ENCODE data around the gene EXD3.
"Not testable (repeated sequence)": the region's sequence is repeated elsewhere in the genome, so short reads cannot be mapped to it uniquely, and the experiment has no call there.

Gene EXD3

GRCh38 chr9:137411260-137411644 is 11.7 kb downstream of the EXD3 start:
- TF ChIP-seq, protein P1, sequence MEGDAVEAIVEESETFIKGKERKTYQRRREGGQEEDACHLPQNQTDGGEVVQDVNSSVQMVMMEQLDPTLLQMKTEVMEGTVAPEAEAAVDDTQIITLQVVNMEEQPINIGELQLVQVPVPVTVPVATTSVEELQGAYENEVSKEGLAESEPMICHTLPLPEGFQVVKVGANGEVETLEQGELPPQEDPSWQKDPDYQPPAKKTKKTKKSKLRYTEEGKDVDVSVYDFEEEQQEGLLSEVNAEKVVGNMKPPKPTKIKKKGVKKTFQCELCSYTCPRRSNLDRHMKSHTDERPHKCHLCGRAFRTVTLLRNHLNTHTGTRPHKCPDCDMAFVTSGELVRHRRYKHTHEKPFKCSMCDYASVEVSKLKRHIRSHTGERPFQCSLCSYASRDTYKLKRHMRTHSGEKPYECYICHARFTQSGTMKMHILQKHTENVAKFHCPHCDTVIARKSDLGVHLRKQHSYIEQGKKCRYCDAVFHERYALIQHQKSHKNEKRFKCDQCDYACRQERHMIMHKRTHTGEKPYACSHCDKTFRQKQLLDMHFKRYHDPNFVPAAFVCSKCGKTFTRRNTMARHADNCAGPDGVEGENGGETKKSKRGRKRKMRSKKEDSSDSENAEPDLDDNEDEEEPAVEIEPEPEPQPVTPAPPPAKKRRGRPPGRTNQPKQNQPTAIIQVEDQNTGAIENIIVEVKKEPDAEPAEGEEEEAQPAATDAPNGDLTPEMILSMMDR (IDR thresholded peaks at IDR 0.05; ENCODE audit: insufficient read depth, low read depth, low read length, missing control alignments): no peak
- H3K4me3 ChIP-seq (ENCODE audit: low read depth, low read length): no peak overlapping the region
- DNase-seq (ENCODE audit: low read depth): no peak

GRCh38 chr9:137410891-137411249 is 12.1 kb downstream of the EXD3 start:
- no peak overlapping the region for H3K4me3 ChIP-seq (ENCODE audit: low read depth, low read length)
- no peak for DNase-seq (ENCODE audit: low read depth)
- TF ChIP-seq, protein P1 (IDR thresholded peaks at IDR 0.05; ENCODE audit: insufficient read depth, low read depth, low read length, missing control alignments): no peak

GRCh38 chr9:137410236-137410890 is 12.6 kb downstream of the EXD3 start:
- not testable (repeated sequence) for H3K4me3 ChIP-seq (ENCODE audit: low read depth, low read length); DNase-seq (ENCODE audit: low read depth)

- TF ChIP-seq, protein P1 (IDR thresholded peaks at IDR 0.05; ENCODE audit: insufficient read depth, low read depth, low read length, missing control alignments): no peak
- no peak overlapping the region for H3K4me3 ChIP-seq (ENCODE audit: low read depth, low read length)
- DNase-seq (ENCODE audit: low read depth): no peak
These were observed 13.4 kb downstream of the EXD3 start for GRCh38 chr9:137409515-137409914.

- no peak for DNase-seq (ENCODE audit: low read depth)
- no peak overlapping the region for H3K4me3 ChIP-seq (ENCODE audit: low read depth, low read length)
- TF ChIP-seq, protein P1 (IDR thresholded peaks at IDR 0.05; ENCODE audit: insufficient read depth, low read depth, low read length, missing control alignments): no peak
These were observed 14.1 kb downstream of the EXD3 start for GRCh38 chr9:137408651-137409405.

DNA sequence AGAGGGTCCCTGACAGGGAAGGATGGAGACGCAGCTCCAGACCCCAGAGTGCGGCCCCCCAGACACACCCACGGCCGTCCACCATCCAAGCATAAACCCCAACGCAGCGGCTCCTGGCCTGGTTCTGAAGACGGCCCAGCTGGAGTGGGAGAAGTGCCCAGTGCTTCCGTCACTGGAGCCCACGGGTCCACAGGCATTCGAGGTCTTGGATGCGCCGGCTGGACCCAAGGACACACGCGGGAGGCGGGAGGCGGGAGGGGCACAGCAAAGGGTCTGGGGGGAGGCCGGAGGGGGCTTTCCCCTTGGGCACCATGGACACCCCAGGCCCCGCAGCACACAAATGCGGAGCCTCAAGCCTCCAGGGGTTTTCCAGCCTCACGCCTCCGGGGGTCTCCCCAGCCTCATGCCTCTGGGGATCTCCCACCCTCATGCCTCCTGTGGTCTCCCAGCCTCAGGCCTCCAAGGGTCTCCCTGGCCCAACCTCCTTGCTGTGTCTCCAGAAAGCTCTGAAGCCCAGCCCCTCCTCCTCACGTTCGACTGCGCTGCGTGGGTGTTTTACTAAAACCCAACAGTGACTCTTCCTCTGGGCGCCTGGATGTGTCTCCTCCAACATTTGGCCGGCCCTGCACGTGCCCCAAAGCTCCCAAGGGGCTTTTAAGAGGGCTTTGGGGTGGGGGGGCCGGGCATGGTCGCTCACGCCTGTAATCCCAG is 15.2 kb downstream of the EXD3 start:
- no peak overlapping the region for H3K4me3 ChIP-seq (ENCODE audit: low read depth, low read length)
- DNase-seq (ENCODE audit: low read depth): peak; percentile 34
- TF ChIP-seq, protein P1 (IDR thresholded peaks at IDR 0.05; ENCODE audit: insufficient read depth, low read depth, low read length, missing control alignments): no peak

DNA sequence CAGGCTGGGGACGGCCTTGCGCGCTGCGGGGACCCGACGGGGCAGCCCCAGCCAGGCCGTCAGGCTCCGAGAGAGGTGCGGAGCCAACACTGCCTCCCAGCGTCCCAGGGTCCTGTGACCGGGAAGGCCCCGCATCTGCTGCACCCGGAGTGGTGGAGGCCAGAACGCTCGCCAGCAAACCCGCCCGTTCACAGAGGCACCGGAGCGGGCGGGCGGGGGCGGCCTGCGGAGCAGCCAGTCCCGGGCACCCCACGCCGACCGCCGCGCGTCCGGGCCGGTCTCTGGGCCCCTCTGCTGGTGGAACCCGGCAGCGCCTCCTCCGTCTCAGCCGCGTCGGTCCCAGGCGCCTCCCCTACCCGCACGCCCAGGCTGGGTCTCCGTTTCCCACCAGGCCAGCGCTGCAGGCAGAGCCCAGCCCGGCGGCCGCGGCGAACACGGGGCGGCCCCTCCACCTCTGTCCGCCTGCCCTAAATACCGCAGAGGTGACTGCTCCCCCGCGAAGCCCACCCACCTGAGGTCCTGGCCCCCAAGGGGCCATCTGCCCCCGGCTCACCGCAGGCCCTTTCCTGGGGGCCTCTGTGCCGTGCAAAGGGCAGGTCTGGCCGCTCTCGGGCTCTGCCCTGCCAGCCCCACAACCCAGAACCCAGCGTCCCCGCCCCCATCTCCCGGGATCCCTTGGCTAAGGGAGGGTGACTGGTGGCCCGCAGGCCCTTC is 15.9 kb downstream of the EXD3 start:
- DNase-seq (ENCODE audit: low read depth): peak; percentile 61
- H3K4me3 ChIP-seq (ENCODE audit: low read depth, low read length): no peak overlapping the region
- TF ChIP-seq, protein P1 (IDR thresholded peaks at IDR 0.05; ENCODE audit: insufficient read depth, low read depth, low read length, missing control alignments): peak; percentile 63

Measured in GM12865 (cell line).